ENCODE measurements around the gene UBE2M. TPM values are rescaled to one million over a fixed set of nuclear protein-coding genes. Genes with fewer than 3 reads are reported as not detected.
A peak's percentile ranks its signal among the peaks of the same experiment; 100 is the strongest.

Gene UBE2M
- total RNA-seq, 4 donors from 2014 or later, result 17.2 to 28.5 (median 20.3) TPM

DNA sequence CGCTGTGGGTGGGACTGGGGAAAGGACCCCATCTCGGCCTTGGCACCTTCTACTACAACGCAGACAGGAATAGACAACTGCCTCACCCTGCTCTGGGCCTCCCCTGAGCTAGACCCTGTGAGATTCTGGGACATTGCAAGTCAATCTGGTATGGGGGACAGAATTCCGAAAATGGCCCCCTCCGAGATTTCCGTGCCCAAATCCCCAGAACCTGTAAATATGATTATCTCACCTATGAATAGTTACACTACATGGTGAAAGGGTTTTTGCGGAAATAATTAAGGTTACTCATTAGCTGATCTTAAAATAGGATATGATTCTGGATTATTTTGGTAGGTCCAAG lies 38.2 kb downstream of the UBE2M start:
- H3K27me3 ChIP-seq, result no peaks in the 10 kb centered on the region
- peaks cover 14 to 15% of the 10 kb centered on the region in 2 donors for H3K36me3 ChIP-seq
- no peak for TF ChIP-seq POLR2A (IDR thresholded peaks at IDR 0.05)
- TF ChIP-seq, protein P1, sequence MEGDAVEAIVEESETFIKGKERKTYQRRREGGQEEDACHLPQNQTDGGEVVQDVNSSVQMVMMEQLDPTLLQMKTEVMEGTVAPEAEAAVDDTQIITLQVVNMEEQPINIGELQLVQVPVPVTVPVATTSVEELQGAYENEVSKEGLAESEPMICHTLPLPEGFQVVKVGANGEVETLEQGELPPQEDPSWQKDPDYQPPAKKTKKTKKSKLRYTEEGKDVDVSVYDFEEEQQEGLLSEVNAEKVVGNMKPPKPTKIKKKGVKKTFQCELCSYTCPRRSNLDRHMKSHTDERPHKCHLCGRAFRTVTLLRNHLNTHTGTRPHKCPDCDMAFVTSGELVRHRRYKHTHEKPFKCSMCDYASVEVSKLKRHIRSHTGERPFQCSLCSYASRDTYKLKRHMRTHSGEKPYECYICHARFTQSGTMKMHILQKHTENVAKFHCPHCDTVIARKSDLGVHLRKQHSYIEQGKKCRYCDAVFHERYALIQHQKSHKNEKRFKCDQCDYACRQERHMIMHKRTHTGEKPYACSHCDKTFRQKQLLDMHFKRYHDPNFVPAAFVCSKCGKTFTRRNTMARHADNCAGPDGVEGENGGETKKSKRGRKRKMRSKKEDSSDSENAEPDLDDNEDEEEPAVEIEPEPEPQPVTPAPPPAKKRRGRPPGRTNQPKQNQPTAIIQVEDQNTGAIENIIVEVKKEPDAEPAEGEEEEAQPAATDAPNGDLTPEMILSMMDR (IDR thresholded peaks at IDR 0.05), result no peak
- WGBS, 2 donors, result 7 to 27% methylated on average over 4 to 7 of the region's 7 CpGs
- intact Hi-C loops (cut with DNase I), result no loop called here
- peaks cover 19 to 23% of the 10 kb centered on the region in 2 donors for H3K4me1 ChIP-seq
- peak overlapping the region; percentile 28 to 83 (median 56) for H3K4me3 ChIP-seq (replicated peaks in 1 of 3)
- no peaks in the 10 kb centered on the region for H3K9me3 ChIP-seq
- H3K27ac ChIP-seq, result peak overlapping the region; percentile 80 to 97 (median 86)
- no peak for DNase-seq

DNA sequence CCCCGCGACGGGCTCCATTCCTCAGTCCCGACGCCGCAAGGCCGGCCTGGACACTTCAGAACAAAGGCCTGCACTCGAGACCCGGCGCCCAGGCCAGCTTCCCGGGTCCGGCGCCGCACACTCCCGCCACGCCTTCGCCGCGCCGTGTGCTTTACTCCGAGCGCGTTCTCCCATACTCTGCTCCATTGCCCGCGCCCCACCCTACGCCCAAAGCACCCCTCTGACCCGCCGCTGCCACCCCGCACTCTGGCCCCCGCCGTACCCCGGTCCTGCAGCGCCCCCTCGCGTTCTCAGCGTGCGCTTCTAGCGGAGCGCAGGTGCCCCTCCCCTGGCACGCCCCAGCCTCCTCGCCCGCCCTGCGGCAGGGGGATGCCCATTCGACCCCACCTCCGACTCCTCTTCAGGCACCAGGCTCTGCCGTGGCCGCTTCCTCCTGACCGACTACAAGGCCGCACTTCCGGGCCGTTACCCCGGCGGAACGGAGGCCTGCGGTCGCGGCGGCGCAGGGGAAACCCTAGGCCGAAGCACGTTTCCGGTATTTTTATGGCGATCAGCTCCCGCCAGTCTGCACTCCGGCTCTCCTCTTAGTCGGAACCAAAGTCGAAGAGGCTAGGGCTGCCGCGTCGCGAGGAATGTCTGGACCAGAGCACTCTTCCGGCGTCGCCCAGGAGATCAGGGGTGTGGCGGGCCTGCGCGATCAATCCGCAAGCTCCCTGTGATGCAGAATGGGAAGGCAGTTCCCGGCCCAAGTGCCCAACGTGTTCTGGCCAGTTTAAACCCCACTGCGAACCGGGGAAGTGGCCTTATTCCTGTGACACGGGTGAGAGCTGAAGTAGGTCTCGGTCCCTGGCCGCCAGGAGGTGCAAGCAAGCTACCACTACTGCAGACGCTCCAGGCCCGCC lies 38.8 kb downstream of the UBE2M start, which contains the start of gene ZBTB45:
ZBTB45 (minus strand) TSS at position 456 of the 902 bp plus-strand sequence. CDS start 2,137 bp downstream, outside the sequence.
- peaks cover 14 to 15% of the 10 kb centered on the region in 2 donors for H3K36me3 ChIP-seq
- peak within 1 kb of the TSS; percentile 56 to 83 (median 67) for H3K4me3 ChIP-seq (replicated peaks in 1 of 3)
- H3K27me3 ChIP-seq, result no peaks in the 10 kb centered on the region
- no peaks in the 10 kb centered on the region for H3K9me3 ChIP-seq
- intact Hi-C loops (cut with DNase I), result no loop called here
- peak in 1 of 2 donors; percentile 68 for TF ChIP-seq POLR2A (IDR thresholded peaks at IDR 0.05)
- TF ChIP-seq, protein P1 (IDR thresholded peaks at IDR 0.05), result peak in 5 of 6 experiments; percentile 50 to 89 (median 65)
- peak within 1 kb of the TSS; percentile 80 to 97 (median 86) for H3K27ac ChIP-seq
- whole genome bisulfite sequencing, 2 donors, result 1% methylated on average over 36 to 45 of the region's 87 CpGs
- H3K4me1 ChIP-seq, result peaks cover 19 to 28% of the 10 kb centered on the region in 2 donors
- peak; percentile 92 to 93 for DNase-seq

DNA sequence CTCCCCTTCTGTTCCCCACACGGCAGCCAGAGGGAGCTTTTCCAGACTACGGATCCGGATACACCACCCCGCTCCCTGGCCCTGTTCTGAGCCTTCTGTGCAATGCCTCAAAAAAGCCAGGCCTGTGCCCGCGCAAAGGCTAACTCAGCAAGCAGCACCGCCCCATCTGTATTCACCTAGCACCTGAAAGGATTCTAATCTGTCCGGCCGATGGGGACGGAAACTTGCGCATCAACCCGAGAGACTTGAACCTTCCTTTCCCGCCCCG lies 39.4 kb downstream of the UBE2M start:
- WGBS, 2 donors, result 0 to 1% methylated on average over 12 to 14 of the region's 14 CpGs
- H3K9me3 ChIP-seq, result no peaks in the 10 kb centered on the region
- DNase-seq, result peak; percentile 63 to 67
- no peak for TF ChIP-seq POLR2A (IDR thresholded peaks at IDR 0.05)
- TF ChIP-seq, protein P1 (IDR thresholded peaks at IDR 0.05), result peak in 4 of 6 experiments; percentile 3 to 41 (median 38)
- H3K4me1 ChIP-seq, result peaks cover 24 to 32% of the 10 kb centered on the region in 2 donors
- peak overlapping the region; percentile 80 to 97 (median 86) for H3K27ac ChIP-seq
- intact Hi-C loops (cut with DNase I), result no loop called here
- H3K36me3 ChIP-seq, result peaks cover 14 to 15% of the 10 kb centered on the region in 2 donors
- H3K4me3 ChIP-seq (replicated peaks in 1 of 3), result peak overlapping the region; percentile 56 to 83 (median 67)
- no peaks in the 10 kb centered on the region for H3K27me3 ChIP-seq

DNA sequence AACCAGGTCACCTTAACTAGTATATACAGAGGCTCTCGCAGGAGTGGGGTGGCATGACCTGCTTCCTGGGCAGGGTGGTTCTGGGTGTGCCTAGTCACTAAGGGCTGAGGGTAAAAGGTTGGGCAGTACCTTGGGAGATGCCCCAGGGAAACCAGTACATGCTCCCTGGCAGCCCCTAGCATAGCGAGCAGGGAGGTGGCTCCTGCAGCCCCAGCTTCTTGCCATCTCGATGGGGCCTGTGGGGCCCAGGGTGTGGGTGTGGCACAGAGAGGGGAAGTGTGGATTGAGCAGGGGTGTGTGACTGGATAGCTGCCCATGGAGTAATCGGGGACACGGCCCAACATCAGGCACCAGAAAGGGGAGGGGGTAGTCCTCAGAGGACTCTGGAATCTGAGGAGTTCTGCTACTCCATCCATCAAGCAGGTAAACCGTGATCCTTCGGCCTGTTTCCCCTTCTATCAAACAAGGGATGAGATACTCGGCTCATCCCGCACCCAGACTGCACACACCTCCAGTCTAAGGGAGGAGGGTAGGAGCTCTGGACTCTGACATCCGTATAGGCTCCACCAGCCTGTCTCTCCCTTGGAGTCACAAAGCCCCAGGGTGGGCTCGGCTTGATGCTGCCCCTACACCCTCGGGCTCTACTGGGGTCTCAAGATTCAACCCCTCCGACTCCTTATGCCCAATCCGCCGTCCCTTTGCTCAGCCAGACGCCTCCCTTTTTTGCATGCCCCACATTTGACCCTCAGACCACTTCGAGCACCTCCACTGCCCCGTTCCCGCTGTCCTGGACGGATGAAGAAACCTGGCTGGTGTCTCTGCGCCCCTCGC lies 39.9 kb downstream of the UBE2M start:
- Histone ChIP-seq H3K9me3 (no peaks in the 10 kb centered on the region), H3K36me3 (peaks cover 14 to 15% of the 10 kb centered on the region in 2 donors), H3K27ac (peak overlapping the region; percentile 80 to 97 (median 86)), H3K27me3 (no peaks in the 10 kb centered on the region), H3K4me3 (replicated peaks in 1 of 3) (peak overlapping the region; percentile 56 to 83 (median 67)), H3K4me1 (peaks cover 28 to 36% of the 10 kb centered on the region in 2 donors)
- intact Hi-C loops (cut with DNase I), result no loop called here
- no peak for DNase-seq
- WGBS, 2 donors, result 12 to 13% methylated on average over 21 to 22 of the region's 22 CpGs
- no peak for TF ChIP-seq POLR2A (IDR thresholded peaks at IDR 0.05)
- TF ChIP-seq, protein P1 (IDR thresholded peaks at IDR 0.05), result peak in 3 of 6 experiments; percentile 27 to 51 (median 35)

Data from thyroid gland (tissue), 4 donors.